HG03025 (cell line): ENCODE results near the gene PTHLH.
A peak's percentile ranks its signal among the peaks of the same experiment; 100 is the strongest.

Experiments
- ATAC-seq: cut with Tn5 transposase; IDR thresholded peaks from one replicate; pipeline ENCODE4 v1.9.1; 2021; ENCODE audit warnings: mild to moderate bottlenecking, moderate library complexity; ENCODE audit not compliant: unreplicated experiment, low FRiP score

Gene PTHLH

DNA sequence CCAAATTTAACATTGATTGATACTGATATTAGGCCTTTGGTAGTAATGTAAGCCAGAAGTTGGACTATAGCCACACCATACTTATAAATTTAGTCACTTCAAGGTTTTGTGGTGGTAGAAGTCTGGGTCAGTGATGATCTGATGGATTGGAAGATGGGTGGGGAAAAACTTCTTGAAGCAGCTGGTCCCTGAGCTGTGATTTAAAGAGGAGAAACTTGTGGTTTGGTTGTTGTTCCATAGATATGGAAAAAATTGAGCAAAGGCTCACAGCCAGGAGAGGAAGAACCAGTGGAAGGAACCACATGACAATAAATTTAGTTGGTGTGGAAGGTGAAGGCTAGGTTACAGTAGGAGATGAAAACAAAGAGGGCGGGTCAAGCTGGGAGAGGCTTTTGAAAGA, 26.1 kb downstream of the PTHLH start:
- ATAC-seq = no peak

DNA sequence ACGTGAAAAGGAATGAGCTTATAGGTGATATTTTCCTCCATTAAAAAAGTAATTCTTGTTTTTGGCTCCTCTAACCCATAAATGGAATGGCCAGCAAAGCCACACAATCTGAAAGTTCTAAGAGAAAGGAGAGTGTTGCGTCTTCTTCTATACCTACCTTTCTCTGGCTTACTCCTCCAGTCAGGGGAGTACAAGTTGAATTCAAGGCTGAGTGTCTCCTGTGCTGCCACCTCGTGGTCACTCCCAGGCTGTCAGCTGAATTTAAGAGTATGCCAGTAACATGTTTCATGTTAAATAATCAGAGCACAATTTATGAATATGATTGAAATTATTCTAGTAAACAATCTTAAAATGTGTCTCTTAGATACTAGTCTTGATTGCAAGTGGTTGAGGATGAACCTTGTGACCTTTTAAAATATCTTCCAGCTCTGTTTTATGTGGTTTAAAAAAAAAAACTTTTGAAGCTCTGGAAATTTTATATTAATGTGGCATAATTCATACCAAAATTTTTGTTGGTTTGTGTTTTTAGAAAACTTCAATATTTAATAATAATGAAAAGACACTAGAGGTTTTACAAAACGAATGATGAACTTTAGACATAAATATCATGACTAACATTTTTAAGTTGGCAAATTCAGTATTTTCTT, 31.7 kb downstream of the PTHLH start:
- ATAC-seq = peak; percentile 55

DNA sequence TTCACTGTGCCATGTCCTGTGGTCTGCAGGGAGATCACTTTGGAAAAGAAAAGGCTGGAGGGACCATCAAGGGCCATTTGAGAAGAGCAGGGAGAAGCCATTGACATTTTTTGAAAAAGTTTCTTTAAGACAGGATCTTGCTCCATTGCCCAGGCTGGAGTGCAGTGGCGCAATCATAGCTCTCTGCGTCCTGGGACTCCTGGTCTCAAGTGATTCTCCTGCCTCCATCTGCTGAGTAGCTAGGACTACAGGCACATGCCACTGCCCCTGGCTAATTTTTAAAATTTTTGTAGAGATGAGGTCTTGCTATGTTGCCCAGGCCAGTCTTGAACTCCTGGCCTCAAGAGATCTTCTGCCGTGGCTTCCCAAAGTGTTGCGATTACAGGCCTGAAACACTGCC, 32.3 kb downstream of the PTHLH start:
- no peak for ATAC-seq

DNA sequence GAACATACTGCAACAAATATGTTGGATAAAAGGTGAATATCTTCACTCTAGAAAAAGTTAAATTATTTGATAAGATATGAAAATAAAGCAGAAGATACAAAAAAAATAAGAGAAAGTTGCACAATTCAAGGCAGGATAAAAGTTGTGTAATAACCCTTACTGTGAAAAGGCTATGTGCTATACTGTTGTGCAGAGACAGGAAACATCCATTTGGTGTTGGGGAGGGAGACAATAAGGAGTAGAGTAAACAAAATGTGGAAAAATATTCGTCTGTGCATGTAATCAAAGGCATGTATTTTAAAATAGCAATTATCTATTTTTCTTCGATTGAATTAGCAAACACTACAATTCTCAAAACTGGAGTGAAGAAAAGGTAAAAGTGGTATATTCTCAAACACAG, 34.8 kb downstream of the PTHLH start:
- no peak for ATAC-seq

DNA sequence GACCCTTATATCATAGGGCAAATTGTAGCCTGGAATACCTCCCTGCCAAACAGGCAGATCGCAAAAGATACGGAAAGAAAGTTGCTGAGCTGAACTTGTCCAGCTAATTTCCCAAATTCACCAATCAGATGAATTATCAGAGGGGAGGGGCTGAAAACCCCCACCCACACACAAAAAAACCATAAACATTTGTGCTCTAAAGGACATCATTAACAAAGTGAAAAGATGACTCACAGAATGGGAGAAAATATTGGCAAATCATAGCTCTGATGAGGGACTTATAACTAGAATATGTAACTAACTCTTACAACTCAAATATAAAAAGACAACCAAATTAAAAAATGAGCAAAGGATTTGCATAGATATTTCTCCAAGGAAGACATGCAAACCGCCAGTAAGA, 36.3 kb downstream of the PTHLH start:
- ATAC-seq = no peak

DNA sequence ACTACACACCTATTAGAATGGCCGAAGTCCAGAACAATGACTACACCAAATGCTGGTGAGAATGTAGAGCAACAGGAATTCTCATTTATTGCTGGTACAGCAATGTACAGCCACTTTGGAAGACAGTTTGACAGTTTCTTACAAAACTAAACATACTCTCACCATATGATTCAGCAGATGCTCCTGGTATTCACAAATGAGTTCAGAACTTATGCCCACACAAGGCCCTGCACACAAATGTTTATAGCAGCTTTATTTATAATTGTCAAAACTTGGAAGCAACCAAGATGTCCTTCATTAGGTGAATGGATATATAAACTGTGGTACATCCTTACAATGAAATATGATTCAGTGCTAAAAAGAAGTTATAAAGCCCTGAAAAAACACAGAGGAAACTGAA, 38.3 kb downstream of the PTHLH start:
- ATAC-seq = no peak

DNA sequence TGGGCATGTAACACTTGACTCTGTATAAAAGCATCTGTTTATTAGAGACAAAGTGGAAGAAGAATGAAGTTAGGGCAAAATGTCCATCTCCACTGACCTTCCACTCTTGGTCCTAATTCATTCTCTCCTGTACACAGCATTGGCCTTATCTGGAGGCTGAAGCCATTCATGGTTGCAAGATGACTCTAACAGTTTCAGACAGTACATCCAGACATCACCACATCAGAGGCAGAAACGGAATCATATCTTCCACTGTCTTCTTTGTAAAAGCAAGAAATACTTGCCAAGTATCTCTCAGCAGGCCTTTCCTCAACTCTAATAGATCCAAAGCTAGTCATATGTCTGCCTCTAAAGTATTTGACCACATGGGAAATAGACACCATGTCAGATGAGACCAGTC, 41.1 kb downstream of the PTHLH start:
- ATAC-seq = no peak

DNA sequence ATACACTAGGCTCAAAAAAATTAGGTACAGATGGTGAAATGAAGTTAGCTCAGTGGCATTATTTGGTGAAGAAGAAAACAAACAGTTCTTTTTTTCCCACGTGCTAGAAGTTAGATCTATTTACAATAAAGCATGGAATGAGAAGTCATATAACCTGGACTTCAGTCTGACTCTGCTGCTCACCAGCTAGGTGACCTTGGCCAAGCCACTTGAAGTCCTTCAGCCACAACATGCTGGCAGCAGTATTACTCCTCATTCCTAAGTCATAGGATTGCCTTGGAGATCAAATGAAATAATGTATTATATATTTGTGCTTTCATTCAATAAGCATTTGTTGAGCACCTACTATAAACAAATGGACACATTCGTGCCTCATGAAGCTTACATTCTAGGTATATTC, 45.2 kb downstream of the PTHLH start:
- ATAC-seq = no peak

DNA sequence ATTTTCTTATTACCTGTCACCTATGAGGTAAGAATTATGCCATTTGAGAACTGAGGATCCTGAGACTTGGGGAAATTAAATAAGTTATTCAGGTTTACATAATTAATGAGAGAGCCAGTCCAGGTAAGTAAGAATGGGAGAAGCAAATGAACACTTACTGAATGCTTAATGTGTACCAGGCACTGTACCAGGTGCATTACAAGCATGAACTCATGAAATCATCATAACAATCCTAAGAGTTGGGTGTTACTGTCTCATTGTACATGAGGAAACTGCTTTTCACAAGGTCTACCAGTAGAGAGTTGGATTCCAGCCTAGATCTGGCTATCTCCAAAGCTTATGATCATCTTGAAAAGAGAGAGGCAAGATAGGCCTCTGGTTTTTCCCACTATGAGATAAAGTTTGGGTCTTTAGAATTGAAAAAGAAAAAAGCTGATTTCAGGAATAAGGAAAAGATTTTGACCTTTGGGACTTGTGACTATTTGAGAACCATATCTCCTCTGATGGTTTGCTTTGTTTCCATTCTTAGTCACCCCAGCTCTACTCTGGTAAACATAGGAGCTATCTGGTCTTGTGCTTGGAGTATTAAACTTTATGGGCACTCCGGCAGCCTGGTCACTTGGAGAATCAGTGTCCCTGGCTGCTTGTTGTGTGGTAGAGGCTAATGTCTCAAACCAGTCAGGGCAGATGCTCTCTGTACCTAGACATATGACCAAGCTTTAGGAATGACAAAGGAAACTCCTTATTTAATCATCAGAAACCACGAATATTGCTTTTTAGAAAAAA, 48.0 kb downstream of the PTHLH start:
- ATAC-seq = no peak

DNA sequence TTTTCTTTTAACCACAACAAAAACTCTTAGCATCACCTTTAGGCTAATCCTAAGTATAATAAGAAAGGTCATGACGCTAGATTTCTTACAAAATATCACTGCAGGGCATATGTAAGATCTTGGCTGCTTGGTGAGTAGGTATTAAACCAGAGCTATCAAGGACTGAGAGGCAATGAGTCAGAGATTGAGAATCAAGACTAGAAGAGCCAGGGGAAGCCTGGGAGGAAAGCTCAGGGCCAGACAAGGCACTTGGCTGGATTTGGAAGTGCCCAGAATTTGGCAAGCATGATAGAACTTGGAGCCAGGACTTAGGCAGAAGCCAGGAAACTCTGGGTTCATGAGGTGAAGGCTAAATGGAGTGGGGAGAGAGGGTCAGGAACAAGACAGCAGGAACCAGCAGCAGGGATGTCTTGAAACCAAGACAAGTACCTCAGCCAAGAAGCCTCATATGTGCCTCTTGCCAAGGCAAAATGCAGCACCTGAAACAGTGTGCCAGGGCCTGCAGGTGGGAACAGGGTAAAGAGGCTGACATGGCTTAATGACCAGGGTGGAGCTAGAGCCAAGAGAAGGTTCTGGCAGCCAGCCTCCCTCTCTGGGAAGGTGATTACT, 49.9 kb downstream of the PTHLH start:
- no peak for ATAC-seq

DNA sequence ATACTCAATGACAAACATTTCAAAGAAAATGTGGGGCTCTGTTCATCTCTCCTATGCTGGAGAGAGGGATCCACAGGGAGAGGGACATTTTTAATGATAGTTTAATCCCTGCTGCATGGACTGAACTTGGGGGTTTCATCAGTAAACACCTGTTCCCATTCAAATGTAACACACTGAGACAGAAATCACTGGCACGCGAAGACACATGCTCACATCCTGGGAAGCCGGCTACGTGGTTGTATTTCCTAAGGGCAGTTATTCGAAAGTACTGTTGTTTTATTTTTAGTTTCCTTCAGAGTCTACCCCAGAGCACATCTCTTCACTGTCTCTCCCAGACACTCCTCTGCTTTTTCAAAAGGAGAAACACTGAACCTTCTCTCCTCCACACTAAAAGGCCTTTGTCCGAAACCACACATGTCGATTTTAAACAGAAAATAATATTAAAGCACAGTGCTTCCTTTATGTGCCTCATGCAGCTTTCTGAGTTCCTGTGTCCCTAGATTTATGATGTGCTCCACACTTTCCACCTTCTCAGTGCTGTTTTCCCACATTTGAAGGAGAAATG, 52.8 kb downstream of the PTHLH start:
- no peak for ATAC-seq

DNA sequence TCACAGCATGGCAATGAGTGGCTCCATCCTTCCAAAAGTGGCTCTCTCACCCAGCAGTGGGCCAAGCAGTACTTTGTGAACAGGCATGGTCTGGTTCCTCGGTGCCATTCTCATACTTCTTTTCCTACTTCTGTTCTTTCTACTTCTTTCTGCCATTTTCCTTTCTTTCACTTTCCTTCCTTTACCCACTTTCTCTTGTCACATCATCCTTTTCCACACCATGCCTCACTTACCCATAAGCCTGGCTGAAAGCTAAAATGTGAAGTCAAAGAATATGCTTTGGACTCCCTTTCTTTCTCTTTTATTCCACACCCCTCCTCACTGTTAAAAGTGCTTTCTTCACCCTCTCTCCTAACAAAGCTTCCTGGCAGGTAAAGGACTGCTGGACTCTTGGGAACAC, 57.0 kb downstream of the PTHLH start:
- no peak for ATAC-seq

DNA sequence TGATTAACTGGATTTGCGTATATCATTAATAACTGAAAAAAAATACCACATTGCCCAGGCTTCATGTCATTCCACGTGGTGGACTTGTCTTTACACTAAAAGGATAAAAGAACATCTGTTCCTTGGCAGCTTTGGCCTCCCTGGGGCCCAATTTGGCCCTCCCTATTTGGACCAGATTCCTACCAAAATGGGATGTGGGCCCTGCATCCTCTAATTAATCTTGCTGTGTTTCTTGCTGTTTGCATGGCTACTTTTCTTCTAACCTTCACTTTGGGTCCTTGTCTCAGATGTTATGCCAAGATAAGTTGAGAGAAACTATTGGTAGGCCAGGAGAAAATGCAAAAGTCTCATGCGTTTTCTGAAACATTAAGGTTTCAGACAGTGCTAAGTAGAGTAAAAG, 57.5 kb downstream of the PTHLH start:
- no peak for ATAC-seq

DNA sequence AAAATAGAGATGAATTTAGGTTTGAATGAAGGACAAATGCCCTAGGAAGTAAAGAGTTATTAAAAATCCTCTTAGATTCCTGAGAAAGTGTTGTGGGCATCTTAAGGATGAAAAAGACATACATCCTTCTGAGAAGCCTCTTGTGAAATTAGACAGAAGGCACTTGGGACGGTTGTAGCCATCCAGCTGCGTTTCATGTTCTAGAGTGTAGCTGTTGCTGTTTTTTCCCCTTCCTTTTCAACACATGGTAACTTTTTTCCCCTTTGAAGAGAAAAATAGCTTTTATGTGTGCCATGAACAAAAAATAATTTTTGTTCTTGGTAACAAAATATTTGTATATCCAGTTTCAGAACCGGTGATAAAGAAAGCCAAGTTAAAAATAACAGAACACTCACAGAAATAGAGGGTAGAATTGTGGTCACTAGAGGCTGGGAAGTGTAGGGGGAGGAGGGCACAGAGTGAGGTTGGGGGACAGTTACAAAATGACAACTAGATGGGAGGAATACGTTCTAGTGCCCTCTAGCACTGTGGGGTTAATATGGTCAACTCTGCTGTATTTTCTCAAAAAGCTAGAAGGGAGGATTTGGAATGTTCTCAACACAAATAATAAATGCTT, 58.4 kb downstream of the PTHLH start:
- ATAC-seq = no peak

DNA sequence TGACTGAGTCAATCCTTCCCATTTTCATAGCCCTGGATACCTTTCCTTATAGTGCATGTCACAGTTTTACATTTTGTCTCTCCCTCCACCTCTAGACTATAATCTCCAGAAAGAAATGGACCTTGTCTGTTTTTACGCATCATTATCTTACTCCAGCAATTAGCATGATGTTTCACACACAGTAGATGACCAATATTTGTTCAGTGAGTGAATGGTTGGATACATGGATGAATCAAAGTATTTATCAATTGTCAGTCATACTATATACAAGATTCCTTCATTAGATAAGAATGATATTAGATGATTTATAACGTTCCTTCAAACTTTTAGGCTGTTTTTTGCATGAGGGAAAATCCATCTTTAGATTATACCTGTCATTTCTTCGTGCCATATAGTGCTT, 61.1 kb downstream of the PTHLH start:
- ATAC-seq = no peak
